Activated naive CD8-positive, alpha-beta T cell (primary cell): ENCODE results near the gene BICC1.

Experiments
- H3K27ac Mint-ChIP-seq: one replicate; pipeline ENCODE4 v1.8.0; 2021; ENCODE audit warnings: mixed read lengths
- H3K27me3 Mint-ChIP-seq: one replicate; pipeline ENCODE4 v1.8.0; 2021; ENCODE audit warnings: mixed read lengths
- H3K36me3 Mint-ChIP-seq: one replicate; pipeline ENCODE4 v1.8.0; 2021; ENCODE audit warnings: mixed read lengths
- H3K4me1 Mint-ChIP-seq: one replicate; pipeline ENCODE4 v1.8.0; 2021; ENCODE audit warnings: low read depth, mixed read lengths
- H3K4me3 Mint-ChIP-seq: one replicate; pipeline ENCODE4 v1.8.0; 2021; ENCODE audit warnings: mild to moderate bottlenecking, mixed read lengths
- H3K9me3 Mint-ChIP-seq: one replicate; pipeline ENCODE4 v1.8.0; 2021; ENCODE audit warnings: low read depth, mixed read lengths

The BICC1 gene

DNA sequence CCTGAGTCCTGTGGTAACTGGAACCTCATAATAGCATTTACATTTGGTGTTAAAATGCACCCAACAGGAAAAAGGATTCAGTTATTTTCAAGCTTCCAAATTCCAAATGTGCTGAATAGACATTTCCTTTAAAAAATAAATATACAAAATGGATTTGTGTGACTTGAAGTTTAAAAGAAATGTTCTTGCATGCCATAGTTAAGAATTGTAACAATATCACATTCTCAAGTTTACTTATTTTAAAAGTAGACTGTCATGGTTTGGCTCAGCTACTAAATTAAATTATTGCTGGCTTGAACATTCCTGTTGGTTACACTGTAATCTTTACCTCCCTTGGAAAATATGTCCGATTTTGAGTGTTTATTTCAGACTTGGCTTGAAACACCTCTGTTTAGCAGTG lies 31.5 kb downstream of the BICC1 start:
- Mint-ChIP-seq H3K4me3 (no peak overlapping the region), H3K9me3 (no peaks in the 10 kb centered on the region), H3K27ac (no peak overlapping the region)

DNA sequence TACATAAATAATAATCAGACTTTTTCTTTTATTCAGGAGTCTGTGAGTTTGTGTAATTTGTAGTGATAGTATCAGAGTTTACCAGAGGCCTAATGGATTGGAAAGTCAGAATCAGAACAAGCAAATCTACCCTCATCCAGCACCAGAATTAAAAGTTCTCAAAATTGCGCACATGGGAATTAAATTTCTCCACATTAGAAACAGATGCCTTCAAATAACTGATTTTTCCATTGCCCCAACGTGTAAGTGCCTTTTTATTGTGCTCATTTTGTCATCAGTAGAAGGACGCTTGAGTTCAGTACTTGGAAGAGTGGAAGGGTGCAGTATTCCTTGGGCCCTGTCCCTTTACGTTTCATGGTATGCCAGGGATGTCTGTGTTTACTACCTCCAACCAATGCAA lies 32.8 kb downstream of the BICC1 start:
- Mint-ChIP-seq H3K9me3 (no peaks in the 10 kb centered on the region), H3K27me3 (peaks cover 1% of the 10 kb centered on the region), H3K4me1 (no peaks in the 10 kb centered on the region), H3K27ac (no peak overlapping the region), H3K4me3 (no peak overlapping the region), H3K36me3 (no peaks in the 10 kb centered on the region)

More for the DNA sequence above, 31.5 kb downstream of the BICC1 start:
- Mint-ChIP-seq H3K36me3 (no peaks in the 10 kb centered on the region), H3K27me3 (peaks cover 3% of the 10 kb centered on the region), H3K4me1 (no peaks in the 10 kb centered on the region)

DNA sequence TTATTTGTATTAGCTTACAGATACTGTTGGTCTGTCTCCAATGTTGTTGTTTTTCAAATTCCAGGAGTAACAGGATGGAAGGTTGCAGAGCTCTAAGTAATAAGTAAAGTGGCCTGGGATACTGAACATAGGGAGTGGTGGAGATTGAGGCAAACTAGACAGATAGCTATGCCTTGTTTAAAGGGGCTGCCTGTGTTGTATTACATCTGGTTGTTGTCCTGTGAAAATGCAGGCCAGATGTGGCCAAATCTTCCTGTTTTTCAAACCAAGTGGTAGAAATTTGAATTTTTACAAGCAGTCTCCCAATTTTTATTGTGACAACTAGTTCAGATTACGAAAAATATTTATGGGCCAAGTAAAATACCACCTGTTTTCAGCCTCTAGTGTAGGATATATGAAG lies 33.5 kb downstream of the BICC1 start:
- no peaks in the 10 kb centered on the region for H3K9me3 Mint-ChIP-seq
- no peaks in the 10 kb centered on the region for H3K4me1 Mint-ChIP-seq
- H3K4me3 Mint-ChIP-seq, result no peak overlapping the region
- H3K27ac Mint-ChIP-seq, result no peak overlapping the region
- H3K36me3 Mint-ChIP-seq, result no peaks in the 10 kb centered on the region
- H3K27me3 Mint-ChIP-seq, result peaks cover 2% of the 10 kb centered on the region

- Mint-ChIP-seq H3K4me1 (no peaks in the 10 kb centered on the region), H3K27ac (no peak overlapping the region), H3K36me3 (no peaks in the 10 kb centered on the region), H3K27me3 (peaks cover 2% of the 10 kb centered on the region), H3K4me3 (no peak overlapping the region), H3K9me3 (no peaks in the 10 kb centered on the region)
Measured at GRCh38 chr10:58546722-58547445, 34.2 kb downstream of the BICC1 start.

- H3K27me3 Mint-ChIP-seq, result peaks cover 2% of the 10 kb centered on the region
- no peaks in the 10 kb centered on the region for H3K36me3 Mint-ChIP-seq
Measured at GRCh38 chr10:58547963-58548362, 35.3 kb downstream of the BICC1 start.

DNA sequence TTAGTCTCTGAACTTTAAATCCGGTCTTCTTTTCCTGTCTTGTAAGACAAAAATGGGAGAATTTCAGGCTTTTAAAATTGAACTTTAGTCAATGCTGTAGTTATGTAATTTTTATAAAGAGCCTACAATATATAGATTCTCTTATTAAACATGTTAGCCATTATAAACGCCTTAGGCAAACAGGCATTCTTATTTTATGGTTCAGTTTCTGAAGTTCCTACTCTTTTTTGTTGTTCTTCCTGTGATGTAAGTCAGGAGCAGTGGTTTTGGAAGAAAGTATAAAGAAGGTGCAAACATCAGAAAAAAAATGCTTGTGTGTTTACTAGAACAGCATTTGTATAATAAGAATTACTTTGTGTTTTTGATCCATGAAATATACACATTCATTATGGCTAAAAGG lies 41.6 kb downstream of the BICC1 start:
- Mint-ChIP-seq H3K36me3 (peaks cover 3% of the 10 kb centered on the region), H3K27me3 (peaks cover 2% of the 10 kb centered on the region), H3K27ac (no peak overlapping the region), H3K4me3 (no peak overlapping the region), H3K9me3 (peaks cover 13% of the 10 kb centered on the region), H3K4me1 (no peaks in the 10 kb centered on the region)

More at GRCh38 chr10:58547963-58548362, 35.3 kb downstream of the BICC1 start:
- Mint-ChIP-seq H3K4me3 (no peak overlapping the region), H3K9me3 (no peaks in the 10 kb centered on the region), H3K27ac (no peak overlapping the region), H3K4me1 (no peaks in the 10 kb centered on the region)

- peaks cover 23% of the 10 kb centered on the region for H3K9me3 Mint-ChIP-seq
- no peaks in the 10 kb centered on the region for H3K4me1 Mint-ChIP-seq
- no peak overlapping the region for H3K4me3 Mint-ChIP-seq
- no peak overlapping the region for H3K27ac Mint-ChIP-seq
- H3K36me3 Mint-ChIP-seq, result peaks cover 3% of the 10 kb centered on the region
- peaks cover 1% of the 10 kb centered on the region for H3K27me3 Mint-ChIP-seq
Measured at GRCh38 chr10:58555170-58555929, 42.7 kb downstream of the BICC1 start.

- peaks cover 24% of the 10 kb centered on the region for H3K9me3 Mint-ChIP-seq
- no peaks in the 10 kb centered on the region for H3K4me1 Mint-ChIP-seq
- no peak overlapping the region for H3K4me3 Mint-ChIP-seq
- no peaks in the 10 kb centered on the region for H3K27me3 Mint-ChIP-seq
- no peak overlapping the region for H3K27ac Mint-ChIP-seq
- peaks cover 3% of the 10 kb centered on the region for H3K36me3 Mint-ChIP-seq
Measured at GRCh38 chr10:58555930-58556311, 43.2 kb downstream of the BICC1 start.

- H3K27me3 Mint-ChIP-seq, result no peaks in the 10 kb centered on the region
- H3K4me1 Mint-ChIP-seq, result no peaks in the 10 kb centered on the region
- H3K4me3 Mint-ChIP-seq, result no peak overlapping the region
- H3K27ac Mint-ChIP-seq, result no peak overlapping the region
- peaks cover 5% of the 10 kb centered on the region for H3K36me3 Mint-ChIP-seq
- peaks cover 28% of the 10 kb centered on the region for H3K9me3 Mint-ChIP-seq
Measured at GRCh38 chr10:58556516-58557165, 44.0 kb downstream of the BICC1 start.

DNA sequence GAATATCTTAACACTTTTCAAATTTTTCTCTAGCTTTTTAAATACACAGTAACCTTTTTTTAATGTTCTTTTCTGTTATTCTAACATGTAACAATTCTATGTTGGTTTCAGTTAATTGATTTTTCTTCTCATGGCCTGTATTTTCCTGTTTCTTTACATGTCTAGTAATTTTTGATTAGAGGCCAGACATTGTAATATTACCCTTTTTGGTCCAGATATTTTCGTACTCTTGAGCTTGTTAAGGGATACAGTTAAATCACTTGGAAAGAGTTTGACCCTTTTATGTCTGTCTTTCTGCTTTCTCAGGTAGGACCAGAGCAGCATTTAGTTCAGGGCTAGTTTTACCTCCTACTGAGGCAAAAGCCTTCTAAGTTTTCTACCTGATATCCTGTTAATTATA lies 45.0 kb downstream of the BICC1 start:
- H3K36me3 Mint-ChIP-seq, result peaks cover 7% of the 10 kb centered on the region
- no peaks in the 10 kb centered on the region for H3K27me3 Mint-ChIP-seq
- no peak overlapping the region for H3K27ac Mint-ChIP-seq
- H3K4me3 Mint-ChIP-seq, result no peak overlapping the region
- H3K9me3 Mint-ChIP-seq, result peaks cover 39% of the 10 kb centered on the region
- no peaks in the 10 kb centered on the region for H3K4me1 Mint-ChIP-seq

DNA sequence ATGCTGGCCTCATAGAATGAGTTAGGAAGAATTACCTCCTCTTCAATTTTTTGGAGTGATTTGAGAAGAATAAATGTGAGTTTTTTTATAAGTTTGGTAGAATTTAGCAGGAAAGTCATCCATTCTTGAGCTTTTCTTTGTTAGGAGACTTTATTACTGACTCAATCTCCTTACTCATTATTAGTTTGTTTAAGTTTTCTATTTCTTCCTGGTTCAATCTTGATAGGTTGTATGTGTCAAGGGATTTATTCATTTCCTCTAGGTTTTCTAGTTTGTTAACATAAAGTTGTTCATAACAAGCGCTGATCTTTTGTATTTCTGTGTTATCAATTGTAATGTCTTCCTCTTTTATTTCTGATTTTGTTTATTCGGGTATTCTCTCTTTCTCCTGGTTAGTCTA lies 47.4 kb downstream of the BICC1 start:
- Mint-ChIP-seq H3K4me3 (no peak overlapping the region), H3K4me1 (no peaks in the 10 kb centered on the region), H3K27me3 (no peaks in the 10 kb centered on the region), H3K9me3 (peaks cover 45% of the 10 kb centered on the region), H3K27ac (no peak overlapping the region), H3K36me3 (peaks cover 9% of the 10 kb centered on the region)

- H3K27ac Mint-ChIP-seq, result no peak overlapping the region
- no peaks in the 10 kb centered on the region for H3K27me3 Mint-ChIP-seq
- peaks cover 5% of the 10 kb centered on the region for H3K36me3 Mint-ChIP-seq
Measured at GRCh38 chr10:58565271-58565670, 52.6 kb downstream of the BICC1 start.

GRCh38 chr10:58567652-58568051 lies 55.0 kb downstream of the BICC1 start:
- H3K4me1 Mint-ChIP-seq, result no peaks in the 10 kb centered on the region
- H3K27me3 Mint-ChIP-seq, result no peaks in the 10 kb centered on the region
- peaks cover 7% of the 10 kb centered on the region for H3K9me3 Mint-ChIP-seq
- peaks cover 2% of the 10 kb centered on the region for H3K36me3 Mint-ChIP-seq
- no peak overlapping the region for H3K4me3 Mint-ChIP-seq
- no peak overlapping the region for H3K27ac Mint-ChIP-seq

More at GRCh38 chr10:58565271-58565670, 52.6 kb downstream of the BICC1 start:
- H3K4me3 Mint-ChIP-seq, result no peak overlapping the region
- no peaks in the 10 kb centered on the region for H3K4me1 Mint-ChIP-seq
- peaks cover 23% of the 10 kb centered on the region for H3K9me3 Mint-ChIP-seq

- Mint-ChIP-seq H3K9me3 (peaks cover 1% of the 10 kb centered on the region), H3K27ac (no peak overlapping the region), H3K4me1 (no peaks in the 10 kb centered on the region), H3K36me3 (peaks cover 2% of the 10 kb centered on the region), H3K27me3 (no peaks in the 10 kb centered on the region), H3K4me3 (no peak overlapping the region)
Measured at GRCh38 chr10:58568428-58568935, 55.8 kb downstream of the BICC1 start.

DNA sequence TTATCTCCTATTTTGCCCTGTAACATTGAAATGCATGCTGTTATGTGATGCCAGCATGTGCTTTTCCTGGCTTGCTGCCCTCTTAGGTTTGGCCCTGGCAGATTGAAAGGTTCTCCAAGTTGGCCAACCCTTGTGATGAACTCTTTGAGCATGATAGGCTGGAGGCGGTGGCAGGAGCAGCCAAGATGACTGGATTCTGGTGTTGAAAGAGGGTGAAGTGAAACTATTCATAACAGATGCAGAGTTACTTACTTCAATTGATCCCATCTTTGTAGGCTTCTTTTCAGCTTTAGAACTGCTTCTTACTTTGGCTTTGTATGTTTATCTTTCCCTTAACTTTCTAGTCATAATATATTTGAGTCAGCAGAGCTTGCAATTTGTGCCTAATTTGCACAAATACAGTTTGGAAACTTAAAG lies 57.6 kb downstream of the BICC1 start:
- H3K36me3 Mint-ChIP-seq, result no peaks in the 10 kb centered on the region
- H3K27me3 Mint-ChIP-seq, result no peaks in the 10 kb centered on the region
- H3K4me1 Mint-ChIP-seq, result no peaks in the 10 kb centered on the region
- no peak overlapping the region for H3K27ac Mint-ChIP-seq
- H3K9me3 Mint-ChIP-seq, result no peaks in the 10 kb centered on the region
- H3K4me3 Mint-ChIP-seq, result no peak overlapping the region
